NAMALWA (cell line): ENCODE data around the gene IRX4.

Experiments
- DNase-seq: peaks from one replicate; pipeline ENCODE4 v3.0.0-alpha.2; 2015; ENCODE audit warnings: low spot score

IRX4 gene

DNA sequence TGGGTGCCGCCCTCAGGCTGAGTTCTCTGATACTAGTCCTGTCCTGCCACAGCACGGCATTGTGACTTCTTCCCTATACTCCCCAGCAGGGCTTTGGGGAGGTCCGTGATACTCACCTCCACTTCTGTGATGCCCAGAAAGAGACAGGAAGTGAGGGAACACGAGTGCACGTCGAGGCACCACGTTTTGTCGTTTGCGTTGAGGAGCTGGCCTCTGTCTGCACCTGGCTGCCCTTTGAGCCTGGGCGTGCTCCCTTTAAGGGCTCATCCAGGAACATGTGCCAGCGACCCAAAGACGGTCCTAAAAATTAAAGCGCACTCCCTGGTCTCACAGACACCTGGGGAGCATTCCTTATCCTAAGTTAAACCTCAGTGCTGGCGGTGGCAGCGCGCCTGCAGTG lies 8.7 kb upstream of the IRX4 start:
- DNase-seq = no peak

DNA sequence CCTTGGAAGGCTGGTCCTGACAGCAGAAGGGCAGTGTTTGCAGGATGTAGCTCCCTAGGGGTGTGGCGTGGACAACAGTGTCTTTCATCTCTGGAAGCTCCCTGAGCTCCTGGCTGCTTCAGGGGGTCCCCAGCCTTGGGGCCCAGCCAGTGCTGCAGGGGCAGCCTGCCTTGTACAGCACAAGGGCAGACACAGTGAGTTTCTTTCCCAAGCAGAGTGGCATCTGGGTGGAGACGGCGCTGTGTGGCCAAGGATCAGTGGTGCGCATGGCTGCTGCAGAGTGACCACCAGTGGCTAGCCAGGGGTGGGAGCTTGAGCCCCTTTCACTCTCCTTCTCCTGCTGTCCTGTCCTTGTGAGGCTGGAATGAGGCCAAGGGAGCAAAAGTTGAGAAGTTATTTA lies 7.6 kb upstream of the IRX4 start:
- DNase-seq = no peak

DNA sequence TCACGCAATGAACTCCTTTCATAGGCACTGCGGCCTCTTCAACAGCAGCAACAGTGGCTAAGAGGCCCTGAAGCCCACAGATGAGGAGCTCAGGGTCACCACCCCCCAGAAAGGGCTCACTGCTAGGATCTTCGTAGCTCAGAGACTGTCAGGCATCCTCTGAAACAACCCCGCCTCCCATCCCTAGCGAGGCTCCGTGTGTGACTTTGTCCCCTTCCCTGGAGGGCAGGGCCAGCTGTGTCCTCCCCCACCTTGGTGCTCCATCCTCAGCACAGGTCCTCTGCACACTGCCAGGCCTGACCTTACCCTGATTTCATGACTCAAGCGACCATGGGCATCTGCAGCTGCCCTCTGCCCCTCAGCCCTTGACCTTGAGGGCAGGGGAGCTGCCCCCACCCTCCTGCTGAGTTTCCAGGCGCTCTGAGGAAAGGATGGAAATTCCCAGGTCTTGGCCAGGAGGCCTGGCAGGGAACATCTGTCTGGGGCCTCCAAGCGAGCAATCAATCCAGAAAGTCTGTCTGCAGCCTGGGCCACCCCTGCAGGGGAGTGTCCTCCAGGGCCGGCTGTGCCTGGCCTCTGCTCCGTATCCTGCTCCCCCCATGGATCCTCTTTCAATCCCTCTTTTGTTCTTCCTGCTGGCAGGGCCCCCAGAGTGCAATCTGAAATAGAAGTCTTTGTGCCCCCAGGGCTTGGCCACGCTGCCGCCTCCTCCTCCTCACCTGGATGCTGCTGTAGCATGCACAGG lies 6.8 kb upstream of the IRX4 start:
- no peak for DNase-seq

DNA sequence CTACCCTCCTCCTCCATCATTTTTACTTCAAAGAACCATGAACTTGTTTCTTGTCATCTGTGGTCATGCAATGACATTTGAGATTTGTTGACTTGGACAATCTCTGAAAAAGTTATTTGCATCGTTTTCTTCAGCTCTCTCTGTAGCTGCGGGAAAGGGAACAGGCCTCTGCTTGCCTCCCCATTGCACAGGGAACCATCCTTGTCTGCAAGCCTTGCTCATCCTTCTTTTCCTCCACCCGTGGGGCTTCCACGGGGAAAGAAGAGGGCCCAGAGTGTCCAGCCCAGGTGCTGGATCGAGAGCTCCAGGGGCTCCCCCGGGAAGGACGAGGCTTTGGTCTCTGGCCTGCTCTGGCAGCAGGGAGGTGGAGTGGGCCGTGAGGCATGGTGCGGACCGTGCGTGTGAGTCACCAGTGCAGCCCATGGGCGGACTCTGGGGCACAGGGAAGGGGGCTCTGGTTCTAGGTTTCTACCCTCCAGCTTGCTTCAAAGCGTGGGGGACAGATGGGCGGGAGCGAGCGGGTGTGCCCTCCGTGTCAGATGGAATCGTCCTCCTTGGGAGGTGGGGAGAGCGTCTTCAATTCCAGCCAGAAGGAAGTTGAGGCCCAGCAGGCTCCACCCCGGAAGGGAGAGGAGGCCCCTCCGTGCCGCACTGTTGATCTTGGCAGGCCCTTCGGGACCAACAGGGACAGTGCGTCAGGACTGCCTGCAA lies 6.0 kb upstream of the IRX4 start:
- no peak for DNase-seq

DNA sequence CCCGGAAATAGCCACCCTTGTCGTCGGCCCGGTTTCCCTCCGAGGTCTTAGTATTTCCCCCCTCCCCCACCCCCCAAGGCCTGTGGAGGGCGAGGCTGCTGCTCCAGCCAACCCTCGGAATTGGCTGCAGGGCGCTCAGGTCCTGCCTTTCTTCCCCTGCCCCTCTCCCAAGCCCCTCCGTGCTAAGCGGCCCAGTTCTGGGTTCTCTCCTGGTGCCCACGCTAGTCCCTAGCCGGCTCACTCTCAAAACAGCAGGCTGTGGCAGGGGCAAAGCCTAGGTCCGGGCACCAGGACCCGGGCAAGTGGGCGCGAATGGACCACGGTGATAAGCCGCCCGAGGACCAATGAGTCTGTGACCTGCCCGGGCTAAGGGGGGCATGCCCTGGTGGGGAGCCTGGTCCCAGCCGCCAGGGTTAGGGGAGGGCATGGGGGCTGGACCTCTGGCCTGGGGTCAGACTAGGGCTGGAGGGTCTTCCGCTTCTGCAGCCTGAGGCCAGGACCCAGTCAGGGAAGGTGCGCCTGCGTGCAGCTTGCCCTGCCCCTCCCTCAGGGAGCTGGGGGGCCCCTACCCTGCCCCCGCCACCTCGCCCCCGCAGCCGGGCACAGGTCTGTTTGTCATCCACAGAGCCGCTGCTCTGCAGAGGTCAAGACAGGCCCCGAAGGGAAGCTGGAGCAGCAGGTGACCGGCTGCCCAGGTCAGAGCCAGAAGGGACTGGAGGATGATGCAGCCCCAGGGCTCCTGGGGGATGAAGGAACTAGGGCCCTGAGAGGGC lies 5.0 kb upstream of the IRX4 start:
- no peak for DNase-seq

DNA sequence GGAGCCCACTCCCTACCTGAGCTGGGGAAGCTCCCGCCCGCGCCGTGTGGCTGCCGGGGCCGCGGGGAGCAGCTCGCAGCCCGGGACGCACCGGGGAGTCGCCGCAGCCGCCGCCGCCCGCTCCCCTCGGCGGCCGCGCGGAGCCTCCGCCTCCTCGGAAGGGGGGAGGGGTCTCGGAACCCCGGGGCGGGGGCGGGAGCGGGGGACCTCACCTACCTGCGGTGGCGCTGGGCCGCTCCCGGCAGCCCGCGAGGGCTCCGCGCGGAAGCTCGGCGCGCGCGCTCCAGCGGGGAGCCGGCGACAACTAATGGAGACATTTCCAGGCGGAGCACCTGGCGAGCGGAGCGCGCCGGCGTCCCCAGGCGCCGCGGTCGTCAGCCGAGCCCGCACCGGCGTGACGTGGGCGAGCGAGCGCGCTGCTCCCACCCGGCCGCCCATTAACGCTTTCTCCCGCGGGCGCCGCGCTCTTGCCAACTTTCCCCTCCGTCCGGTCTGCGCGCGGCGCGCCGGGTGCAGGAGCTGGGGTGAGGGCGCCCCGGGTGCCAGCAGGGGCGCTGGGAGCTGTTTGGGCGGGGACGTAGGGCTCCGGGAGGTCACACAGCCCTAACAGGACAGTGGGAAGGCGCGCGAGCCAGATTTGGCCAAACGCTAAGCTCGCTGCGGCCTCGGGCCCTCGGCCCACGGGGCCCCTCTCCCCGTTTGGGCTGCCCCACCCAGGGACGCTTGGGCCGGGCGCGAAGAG lies 4.3 kb upstream of the IRX4 start:
- no peak for DNase-seq

DNA sequence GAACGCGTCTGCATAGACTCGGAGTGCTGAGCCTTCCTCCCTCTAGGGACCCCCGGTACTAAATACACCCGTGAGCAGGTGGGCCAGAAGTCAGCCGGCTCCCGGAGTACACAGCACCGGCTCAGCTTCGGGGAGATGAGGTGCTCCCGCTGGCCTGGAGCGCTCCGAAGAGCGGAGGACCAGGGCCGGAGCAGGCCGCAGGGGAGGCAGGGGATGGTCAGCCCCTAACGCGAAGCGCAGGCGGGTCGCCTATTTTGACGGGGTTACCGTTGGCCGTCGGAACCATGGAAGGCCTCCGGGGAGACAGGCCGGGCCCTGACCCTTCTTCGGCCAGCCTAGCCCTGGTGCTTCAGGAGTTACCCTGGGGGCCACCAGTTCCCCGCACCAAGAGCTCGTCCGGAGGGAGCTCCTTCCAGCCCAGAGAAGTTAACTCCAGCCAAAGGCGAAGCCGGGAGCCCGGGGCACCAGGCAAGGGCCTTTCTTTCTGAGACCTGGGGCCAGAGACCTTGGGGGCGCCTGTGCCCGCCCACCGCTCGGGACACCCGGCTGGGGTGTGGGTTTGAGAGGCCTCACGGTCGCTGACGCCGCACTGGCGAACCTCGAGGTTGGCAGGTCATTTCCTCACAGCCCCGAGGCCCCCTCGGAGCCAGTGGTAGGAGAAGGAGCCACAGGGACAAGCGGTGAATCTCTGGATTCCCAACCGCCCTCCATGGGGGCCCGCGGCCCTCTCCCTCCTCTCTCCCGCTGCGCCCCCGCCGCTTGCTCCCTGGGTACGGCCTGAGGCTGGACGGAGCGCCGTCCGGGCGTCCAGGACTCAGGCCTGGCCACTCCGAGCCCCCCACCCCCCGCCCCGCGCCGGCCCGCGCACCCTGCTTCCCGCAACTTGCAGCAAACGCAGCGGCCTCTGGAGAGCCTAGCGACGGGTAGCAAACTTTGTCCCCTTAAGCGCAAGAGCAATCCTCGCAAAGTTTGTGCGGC lies 3.4 kb upstream of the IRX4 start:
- DNase-seq = no peak

DNA sequence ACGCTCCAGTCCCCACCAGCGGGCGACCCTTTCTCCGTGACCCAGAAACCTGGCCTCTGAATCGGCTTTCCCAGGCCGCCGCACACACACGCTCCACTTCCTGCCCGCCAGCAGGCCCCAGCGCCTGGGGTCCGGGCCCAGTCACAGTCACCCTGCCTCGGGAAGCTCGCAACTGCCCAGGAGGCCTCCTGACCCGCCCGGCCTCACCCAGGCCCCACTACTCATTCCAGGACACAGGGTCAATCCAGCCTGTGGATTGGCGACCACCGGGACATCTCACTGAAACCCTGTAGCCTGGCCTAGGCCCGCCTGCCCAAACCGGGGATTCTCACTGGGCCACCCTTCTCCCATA lies 2.7 kb upstream of the IRX4 start:
- no peak for DNase-seq

DNA sequence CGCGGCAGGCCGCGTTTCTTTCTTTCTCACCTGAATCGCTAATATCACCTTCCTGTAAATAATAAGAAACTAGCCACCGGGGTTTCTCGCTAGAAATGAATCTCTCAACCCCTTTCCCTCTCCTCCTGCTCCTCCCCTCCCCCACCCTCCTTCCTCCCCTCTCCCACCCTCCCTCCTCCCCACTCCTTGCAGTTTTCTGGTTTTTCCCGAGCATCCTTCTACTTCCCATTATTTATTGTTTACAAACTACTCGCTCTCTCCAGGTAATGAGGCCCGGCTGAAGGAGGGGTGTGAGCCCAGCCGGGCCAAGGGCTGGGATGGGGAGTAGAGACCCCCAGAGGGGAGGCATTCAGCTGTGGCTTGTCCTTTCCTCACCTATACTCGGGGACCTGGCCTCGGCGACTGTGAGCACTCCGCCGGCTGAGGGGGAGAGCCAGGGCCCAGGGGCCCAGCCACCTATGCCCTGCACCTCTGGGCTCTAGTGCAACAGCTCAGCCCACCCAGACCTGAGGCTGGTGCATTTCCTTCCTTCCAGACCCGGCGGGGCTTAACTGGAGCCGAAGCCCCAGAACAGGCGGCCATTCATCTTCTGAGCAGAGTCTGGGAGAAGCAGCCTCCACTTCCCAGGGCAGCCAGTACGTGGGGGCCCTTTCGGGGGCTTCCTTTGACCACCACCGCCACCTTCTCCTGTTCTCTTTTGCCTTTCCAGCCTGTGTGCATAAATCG lies 2.1 kb upstream of the IRX4 start:
- DNase-seq = no peak

DNA sequence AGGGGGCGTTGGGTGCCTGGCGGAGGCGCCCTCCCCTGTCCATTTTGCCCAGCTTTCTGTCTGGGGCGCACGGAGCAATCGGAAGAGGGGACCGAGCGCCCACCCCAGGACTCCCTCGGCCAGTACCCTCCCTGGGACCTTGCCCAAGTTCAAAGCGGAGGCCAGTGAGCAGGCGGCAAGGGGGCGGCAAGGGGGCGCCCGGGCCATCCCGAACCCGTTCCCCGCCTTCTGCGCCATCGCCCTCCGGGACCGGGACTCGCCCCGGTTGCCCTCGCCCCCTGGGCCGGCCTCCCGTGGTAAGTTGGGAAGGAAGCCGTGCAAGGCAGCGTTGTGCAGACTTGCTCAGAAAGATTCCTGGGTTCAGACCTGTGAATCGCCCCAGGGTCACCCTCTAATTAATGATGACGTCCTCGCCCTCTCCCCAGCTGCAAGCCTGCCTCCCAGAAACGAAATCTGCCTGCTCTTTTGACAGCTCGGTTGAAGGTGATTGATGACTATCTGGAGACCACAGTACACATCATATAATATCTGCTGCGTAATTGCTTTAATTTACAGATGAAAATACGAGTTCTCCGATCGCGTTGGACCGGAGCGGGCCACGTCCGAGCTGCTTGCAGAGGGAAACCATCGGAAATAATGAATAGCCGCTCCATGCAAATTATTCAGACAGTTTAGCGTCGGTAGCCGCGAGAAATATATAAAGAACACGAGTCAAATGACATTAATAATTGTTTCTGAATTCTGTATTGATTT lies 1.4 kb upstream of the IRX4 start:
- peak; percentile 37 for DNase-seq

DNA sequence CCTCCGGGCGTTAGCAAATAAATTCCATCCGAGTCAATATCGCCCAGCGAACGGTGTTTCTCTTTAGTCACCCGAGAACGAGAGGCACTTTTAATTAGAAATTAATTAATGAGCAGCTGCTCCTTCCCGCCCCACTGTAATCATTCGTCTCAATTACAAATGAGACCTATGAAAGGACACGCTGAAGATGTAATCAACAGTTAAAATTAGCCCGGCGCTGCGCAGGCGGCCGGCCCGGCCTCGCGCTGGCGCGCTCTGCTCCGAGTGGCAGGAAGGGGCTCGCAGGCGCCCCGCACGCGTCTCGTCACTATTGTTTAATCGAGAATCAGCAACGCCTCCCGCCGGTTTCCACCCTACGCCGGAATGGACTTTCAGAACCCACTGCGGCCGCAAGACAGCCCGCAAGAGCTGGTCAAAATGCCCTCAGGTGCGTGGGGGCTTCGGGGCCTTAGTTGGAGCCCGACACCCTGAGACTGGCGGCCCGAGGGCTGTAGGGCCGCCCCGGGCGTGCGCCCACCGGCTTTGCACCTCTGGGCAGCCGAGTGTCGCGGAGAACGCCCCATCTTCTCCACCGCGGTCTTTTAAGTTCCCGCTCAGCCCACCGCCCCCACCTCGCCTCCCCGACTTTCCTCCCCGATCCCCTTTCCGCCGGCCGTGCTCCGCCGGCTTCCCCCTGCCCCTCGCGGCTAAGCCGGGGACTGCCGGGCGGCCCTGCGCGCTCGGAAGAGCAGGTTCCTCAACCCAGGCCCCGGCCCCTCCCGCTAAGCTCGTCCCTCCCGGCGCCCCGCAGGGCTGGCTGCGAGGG lies 597 bp upstream of the IRX4 start:
- no peak for DNase-seq

DNA sequence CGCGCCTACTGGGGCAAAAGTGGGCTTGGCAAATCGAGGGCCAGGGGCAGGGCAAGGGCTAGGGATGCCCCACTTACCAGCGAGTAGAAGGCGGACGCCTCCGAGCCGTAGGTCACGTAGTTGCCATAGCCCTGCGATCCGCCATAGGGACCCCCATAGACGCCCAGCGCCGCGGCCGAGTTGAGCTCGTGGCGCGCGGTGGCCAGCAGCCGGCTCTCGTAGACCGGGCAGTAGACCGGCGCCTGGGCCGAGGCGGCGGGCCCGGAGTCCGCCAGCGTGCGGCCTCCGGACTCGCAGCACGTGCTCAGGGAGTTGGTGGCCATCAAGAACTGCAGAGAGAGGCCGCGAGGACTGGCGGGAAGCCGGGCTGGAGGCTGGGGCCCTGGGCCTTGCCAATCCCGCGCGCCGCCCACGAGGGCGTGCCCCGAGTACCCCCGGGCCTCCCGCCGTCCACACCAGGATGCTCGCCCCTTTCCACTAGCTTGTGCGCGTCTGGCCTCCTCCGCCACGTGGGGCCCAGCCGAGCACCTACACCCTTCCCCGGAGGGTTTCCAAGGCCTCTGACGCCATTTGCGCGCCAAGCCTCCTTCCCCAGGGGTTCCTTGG lies 891 bp downstream of the IRX4 start:
- no peak for DNase-seq

DNA sequence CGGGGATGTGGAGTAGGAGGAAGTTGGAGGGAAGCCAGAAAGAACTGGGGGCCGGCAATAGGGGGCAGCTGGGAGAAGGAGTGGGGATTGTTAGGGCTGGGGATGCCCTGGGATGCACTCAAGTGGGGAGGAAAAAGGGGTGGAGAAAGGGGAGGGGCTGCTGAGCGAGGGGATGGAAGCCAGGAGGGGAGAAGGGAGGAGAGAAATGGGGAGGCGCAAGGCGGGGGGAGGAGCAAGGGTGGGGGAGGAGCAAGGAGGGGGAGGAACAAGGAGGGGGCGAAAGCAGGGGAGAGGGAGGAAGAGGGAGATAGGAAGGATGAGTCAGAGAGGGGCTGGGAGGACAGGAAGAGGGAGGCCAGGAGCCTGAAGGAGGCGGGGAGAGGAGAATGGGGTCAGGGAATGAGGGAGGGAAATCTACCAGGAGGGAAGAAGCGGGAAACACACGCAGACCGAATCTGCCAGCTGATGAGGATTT lies 1.6 kb downstream of the IRX4 start:
- no peak for DNase-seq

DNA sequence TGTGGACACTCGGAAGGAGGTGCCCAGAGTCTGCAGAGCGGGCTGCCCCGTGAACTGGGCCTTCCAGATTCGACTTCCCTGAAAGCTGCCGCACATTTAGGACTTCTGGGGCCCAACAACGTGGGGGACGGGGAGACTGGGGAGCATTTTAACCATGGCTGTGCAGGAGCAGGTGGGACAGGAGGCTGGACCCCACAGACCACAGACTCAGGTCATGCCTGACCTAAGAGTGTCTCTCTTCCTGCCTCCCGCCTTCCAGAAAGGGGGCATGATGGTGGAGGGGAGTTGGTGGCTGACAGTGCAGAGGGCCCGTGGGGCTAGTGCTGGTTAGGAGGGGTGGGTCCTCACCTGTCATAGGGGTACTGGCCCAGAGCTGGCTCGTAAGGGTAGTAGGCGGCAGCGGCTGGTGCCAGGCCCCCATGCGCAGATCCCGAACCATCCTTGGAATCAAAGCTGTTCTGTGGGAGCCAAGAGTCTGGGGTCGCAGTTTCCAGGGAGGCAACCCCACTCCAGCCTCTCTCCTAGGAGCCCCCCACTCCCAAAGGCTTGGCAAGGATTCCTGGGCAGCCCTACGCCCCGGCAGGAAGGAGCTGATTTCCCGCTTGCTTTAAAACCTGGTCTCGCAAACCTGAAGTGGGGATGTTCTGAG lies 2.2 kb downstream of the IRX4 start:
- no peak for DNase-seq

DNA sequence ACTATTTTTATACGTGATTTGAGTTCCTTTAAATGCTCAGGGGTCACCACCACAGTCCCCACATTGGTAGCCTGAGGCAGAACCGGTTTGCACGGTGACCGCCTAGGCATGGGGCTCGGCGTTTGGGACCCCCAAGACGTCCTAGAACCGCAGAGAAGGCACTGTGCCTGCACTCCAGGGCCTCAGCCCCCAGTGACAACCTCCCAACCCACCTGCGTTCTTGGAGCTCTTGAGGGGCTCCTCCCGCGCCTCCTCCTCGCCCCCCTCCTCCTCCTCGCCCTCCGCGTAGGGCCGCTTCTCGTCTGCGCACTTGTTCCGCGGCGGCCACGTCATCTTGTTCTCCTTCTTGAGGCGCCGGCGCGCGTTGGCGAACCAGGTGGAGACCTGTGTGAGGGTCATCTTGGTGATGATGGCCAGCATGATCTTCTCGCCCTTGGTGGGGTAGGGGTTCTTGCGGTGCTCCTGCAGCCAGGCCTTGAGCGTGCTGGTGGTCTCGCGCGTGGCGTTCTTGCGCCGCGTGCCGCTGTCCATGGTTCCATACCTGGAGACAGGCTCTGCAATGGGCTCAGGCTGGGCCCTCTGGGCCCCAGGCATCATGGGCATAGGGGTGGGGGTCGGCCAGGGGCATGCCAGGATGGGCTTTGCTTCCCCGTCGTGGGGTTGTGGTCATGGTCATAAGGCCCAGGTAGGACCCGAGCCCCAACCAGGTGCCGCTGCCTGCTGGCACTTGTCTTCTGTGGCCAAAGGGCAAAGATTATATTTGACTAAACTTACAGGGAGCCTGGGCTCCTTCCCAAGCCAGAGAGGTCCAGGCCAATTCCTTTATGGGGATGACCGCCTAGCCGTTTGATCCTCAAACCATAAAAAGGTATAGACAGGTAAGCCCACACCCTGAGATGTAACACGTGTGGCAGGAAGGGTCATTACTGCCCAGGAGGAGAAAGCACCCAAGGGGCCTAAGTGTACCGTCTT lies 3.1 kb downstream of the IRX4 start:
- DNase-seq = no peak

DNA sequence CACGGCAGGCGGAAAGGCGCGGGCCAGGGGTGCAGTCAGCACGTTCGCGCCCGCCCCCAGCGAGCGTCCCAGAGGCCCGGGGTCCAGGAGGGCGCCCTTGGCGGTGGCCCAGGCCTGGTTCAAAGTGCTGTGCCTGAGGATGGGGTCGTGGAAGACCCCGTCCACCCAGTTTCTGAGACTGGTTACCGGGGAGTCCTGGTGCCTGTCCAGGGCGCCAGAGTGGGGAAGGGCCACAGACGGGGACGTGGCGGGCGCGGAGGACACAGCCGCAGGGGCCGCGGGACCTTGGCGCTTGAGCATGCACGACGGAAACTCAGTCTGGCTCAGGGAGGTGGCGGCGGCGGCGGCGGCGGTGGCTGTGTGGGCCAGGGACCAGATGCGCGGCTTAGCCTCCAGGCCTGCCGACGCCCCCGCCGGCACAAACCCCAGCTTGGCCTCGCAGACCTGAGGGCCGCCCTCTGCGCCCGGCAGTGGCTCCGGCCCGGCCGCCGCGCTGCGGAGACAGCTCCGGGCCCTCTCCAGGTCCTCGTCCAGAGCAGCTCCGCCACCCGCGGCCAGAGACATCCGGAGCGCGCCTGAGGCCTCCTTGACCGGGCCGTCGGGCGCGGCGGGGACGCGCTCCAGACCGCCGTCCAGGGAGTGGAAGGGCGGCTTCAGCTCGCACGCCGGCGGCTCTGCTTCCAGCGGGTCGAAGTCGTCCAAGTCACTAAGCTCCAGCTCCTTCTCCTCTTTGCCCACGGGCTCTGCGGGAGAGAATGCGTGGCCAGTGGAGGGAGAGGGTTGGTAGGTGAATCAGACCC lies 4.5 kb downstream of the IRX4 start:
- no peak for DNase-seq
